HG02852 (cell line): ENCODE measurements around the gene SUPT5H.

Source experiments
- ATAC-seq: cut with Tn5 transposase; IDR thresholded peaks from one replicate; pipeline ENCODE4 v1.9.1; 2021; ENCODE audit warnings: mild to moderate bottlenecking, moderate library complexity; ENCODE audit not compliant: unreplicated experiment

The SUPT5H gene

DNA sequence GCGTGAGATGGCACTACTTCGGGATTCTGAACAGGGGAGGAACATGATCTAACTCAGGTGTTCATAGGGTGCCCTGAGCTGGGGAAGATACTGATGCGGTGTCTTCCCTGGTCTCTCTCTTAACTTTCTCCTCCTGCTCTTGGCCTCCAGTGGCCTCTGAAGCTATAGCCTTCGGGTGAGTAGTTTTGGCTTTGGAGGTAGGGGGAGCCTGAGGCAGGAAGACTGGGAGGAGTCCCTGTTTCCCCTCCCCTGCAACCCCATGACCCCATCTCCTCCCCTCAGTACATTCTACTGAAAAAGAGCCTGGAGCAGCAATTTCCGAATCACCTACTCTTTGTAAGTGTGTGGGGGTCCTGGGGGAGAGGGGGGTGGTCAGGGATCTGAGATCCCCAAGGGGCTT, 73.1 kb downstream of the SUPT5H start:
- no peak for ATAC-seq

DNA sequence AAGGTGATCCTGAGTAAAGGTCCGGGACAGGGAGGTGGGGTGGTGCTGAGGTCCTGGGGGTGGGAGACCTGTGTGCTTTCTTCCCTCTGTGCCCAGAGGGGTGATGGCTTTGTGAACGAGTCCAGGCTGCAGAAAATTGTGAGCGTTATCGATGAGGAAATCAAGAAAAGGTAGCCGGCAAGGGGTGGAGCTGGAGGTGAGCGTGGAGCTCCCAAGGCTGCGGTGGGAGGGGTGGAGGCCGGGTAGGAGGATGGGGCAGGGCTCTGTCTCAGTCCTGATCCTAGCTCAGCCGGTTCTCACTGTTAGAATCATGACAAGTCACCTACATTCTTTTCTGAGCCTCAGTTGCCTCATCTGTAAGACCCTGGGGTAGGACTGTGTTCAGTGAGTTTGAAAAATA, 73.6 kb downstream of the SUPT5H start:
- no peak for ATAC-seq

DNA sequence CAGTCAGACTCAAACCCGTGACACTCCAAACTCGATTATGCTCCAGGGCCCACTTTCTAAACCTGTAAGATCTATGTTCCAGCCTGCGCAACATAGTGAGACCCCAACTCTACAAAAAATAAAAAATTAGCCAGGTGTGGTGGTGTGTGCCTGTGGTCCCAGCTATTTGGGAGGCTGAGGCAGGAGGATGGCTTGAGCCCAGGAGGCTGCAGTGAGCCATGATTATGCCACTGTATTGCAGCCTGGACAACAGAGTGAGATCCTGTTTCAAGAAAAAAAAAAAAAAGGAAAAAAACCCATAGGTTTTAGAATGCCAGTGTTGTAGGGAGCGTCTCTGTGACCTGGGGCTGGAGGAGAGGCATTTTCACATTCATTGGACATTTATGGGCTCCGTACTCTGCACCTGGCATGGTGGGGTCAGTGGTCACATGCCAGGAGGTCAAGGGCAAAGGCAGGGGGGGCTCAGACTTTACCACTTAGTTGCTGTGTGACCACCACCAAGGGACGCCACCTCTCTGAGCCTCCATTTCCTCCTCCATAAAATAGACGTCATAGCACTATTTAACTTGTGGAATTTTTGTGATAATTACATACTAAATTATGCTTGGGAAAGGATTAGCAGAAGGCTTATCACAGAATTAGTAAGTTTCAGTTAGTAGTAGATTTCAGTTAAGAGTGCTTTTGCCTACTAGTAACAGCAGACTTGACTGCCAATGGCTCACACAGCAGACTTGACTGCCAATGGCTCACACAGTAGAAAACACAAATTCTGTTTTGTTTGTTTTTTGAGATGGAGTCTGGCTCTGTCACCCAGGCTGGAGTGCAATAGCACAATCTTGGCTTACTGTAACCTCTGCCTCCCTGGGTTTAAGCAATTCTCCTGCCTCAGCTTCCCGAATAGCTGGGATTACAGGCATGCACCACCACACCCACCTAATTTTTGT, 75.4 kb downstream of the SUPT5H start:
- ATAC-seq: no peak

DNA sequence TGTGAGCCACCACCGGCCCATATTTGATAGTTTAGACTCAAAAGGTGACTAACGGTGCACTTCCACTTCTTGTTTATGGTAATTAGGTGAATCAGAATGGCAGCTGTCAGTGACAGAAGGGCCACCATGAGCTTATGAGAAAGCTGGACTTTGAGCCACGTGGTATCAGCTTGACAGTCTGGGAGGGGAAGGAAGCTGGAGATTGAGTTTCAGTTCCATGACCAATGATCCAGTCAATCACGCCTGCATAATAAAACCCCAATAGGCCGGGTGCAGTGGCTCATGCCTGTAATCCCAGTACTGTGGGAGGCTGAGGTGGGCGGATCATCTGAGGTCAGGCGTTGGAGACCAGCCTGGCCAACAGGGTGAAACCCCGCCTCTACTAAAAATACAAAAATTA, 79.1 kb downstream of the SUPT5H start:
- ATAC-seq: no peak

DNA sequence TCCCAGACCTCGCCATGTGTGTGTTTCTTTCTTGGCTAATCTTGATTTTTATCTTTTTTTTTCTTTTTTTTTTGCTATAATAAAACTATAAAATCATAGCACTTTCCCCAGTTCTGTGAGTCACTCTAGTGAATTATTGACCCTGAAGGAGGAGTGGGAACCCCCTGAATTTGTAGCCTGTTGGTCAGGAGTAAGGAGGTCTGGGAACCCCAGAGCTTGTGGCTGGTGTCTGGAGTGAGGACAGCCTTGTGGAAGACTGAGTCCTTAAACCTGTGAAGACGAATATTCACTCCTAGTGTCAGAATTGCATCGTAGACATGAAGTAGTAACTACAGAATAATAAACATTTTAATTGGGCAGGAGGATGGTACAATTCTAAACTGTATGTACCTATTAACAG, 79.8 kb downstream of the SUPT5H start:
- no peak for ATAC-seq
